GM18861 (cell line): Measurements from ENCODE around the gene PAK3.

Experiments used
- ATAC-seq: cut with Tn5 transposase; IDR thresholded peaks from one replicate; pipeline ENCODE4 v1.9.1; 2021; ENCODE audit not compliant: unreplicated experiment

The PAK3 gene

DNA sequence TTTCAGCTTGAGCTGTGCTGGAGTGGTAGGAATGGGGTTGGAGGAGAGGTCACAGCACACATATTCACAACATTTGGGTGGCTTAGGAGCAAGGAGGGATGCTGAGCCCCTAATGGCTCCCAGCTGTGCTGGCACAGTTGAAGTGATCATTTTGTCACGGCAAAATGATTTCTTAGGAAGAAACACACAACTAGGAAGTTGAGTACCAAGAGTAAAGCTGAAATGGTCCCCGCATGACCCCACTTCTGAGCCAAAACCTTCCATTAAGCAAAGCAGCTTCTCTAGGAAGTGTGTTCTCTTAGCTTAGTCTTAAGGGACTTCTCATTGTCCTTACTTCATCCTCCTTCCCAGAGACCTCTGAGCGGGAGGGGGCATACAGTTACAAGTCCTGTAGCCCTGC is 161.7 kb downstream of the PAK3 start:
- no peak for ATAC-seq

DNA sequence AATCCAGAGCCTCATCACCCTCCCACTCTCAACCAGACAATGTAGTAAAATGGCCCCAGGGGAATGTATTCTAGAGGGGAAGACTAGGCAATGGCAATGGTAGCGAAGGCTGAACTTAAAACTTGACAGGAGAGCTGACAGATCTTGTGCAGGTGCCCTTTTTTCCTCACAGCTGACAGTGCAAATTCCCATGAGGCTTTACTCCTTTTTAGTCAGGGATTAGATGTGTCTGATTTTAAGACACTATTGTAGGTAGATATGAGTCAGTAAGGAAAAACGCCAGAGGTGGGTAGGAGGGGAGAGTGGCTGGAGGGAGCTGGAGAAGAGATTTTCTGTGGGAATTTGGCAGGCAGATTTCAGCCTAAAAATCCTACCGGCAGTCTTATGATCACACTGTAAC is 163.6 kb downstream of the PAK3 start:
- no peak for ATAC-seq

DNA sequence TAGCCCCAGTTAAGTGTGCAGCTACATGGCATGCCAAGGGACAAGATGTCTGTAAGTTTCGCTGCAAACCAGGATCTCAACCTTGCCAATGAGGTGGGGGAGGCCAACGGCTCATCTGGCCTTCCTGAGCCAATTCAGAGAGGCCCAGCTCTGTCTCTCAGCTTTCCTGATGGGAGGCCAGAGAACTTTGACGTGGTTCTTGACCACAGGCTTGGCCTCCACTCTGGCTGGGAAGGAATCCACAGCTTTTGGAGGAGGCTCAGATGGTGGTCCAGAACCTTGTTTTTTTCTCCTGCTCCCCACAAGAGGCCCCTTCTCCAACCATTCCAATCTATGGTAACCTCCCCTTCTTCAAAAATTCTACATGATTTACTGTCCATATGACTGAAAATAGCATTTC is 164.5 kb downstream of the PAK3 start:
- no peak for ATAC-seq

DNA sequence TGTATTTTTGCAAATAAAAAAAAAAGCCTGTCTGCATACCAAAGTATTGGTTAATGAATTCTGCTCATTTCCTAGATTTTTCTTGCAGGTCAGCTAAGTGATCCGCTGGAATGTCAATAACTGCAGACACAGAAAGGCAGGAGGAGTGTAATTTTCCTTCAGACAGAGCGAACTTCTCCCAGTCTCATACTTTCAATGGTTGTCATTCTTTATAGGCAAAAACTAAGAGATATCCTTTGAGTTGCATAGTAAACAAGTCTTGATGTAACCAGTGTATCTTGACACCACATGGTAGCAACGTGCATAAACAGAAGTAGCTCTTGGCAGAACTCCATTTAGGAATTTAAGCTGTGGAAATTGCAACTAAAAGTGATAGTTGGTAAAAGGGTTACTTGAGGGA is 166.1 kb downstream of the PAK3 start:
- no peak for ATAC-seq

DNA sequence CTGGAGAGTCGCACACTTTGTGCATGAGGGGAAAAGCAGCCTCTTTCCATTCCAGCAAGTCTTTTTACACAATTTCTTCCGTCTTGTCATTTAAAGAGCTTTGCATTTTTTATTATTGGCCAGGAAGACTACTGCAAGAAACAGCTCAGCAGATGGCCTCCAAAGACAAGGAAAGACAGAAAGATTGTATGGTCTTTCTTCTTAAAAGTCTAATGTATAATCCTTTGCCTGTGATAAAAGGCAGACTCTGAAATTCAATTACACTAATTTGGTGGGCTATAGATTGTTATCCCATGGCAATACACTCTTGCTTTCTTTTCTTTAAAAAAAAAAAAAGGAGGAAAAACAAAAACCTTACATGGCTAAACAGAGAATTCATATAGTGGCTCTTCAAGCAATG is 168.4 kb downstream of the PAK3 start:
- no peak for ATAC-seq

DNA sequence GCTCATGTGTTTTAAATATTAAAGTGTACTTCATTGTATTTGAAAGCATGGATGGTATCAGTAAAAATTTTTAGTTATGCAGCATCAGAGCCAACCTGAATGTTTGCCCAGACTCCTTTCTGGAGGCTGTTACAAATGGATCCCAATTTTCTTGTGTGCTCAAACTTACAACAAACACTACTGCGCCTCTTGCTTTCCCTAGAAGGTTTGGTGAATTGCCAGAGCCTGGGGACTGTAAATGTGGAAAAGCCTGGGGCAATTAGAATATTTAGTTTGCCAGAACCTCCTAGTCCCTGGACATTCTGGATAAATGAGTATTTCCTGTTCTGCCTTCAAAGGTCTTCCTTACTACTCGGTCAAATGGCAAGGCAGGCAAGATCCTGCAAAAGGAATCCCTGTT is 169.5 kb downstream of the PAK3 start:
- no peak for ATAC-seq

DNA sequence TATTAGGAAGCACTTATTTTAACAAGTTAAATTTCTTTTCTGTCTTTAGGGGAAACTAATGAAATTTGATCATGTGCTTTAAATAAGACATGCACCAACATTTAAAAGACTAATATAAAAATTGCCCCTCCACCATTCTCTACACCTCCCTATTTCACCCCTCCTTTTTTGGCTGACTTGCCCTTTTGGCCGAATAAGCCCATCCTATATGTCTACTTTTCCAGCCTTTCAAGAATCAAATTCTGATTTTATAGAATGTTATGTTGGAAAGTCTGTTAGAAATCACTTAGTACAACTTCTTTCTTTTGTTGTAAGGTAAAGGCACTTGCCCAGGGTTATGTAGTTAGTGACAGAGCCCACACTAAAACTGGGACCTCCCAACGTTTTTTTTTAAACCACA is 172.5 kb downstream of the PAK3 start:
- no peak for ATAC-seq

DNA sequence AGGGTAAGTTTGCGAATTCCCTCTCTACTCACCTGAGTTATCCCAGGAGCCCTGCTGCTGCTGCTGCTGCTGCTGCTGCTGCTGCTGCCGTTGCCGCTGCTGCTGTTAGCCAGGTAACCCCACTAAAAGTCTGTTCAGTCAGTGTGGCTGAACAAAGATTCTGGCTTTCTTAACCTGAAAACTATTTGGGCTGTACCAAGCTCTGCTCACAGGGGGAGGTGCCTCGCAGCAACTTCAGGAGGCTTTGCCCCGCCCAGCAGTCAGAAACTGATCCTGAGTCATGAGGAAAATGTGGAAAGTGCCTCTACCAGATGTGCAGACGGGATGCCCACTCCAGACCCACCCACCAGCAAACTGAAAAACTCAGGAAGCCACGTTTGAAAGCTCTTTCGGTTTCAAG is 174.3 kb downstream of the PAK3 start, which contains the start of gene CAPN6:
TSS of gene CAPN6 (minus strand) at position 145 of the 400 bp plus-strand sequence. CDS start 6,547 bp downstream, outside the sequence.
- ATAC-seq = no peak
